GM12878 (cell line): ENCODE results near the gene SH3BP5. TPM values are rescaled to one million over a fixed set of nuclear protein-coding genes. Genes with fewer than 3 reads are reported as not detected.

ENCODE experiments used
- EGR1 ChIP-seq, 2 experiments: IDR thresholded peaks; 1 replicate in 1 of 2; 2 replicates in 1 of 2; pipeline ENCODE4 v1.6.1; 2011 to 2012; ENCODE audit warnings: low read depth in 2 of 2, low read length in 2 of 2, borderline replicate concordance in 1 of 2, mild to moderate bottlenecking in 1 of 2, moderate library complexity in 1 of 2
- ETV6 ChIP-seq, 2 experiments: fragments of 450-650 bp in 1 of 2; IDR thresholded peaks in 1 of 2; conservative IDR thresholded peaks in 1 of 2; 2 replicates each; pipeline ENCODE4 v1.6.1; 2014; ENCODE audit warnings: antibody characterized with exemption in 1 of 2, borderline replicate concordance in 1 of 2, low read depth in 1 of 2, mild to moderate bottlenecking in 1 of 2, moderate library complexity in 1 of 2
- GABPA ChIP-seq: IDR thresholded peaks from 2 replicates; pipeline ENCODE4 v1.6.1; 2014; ENCODE audit warnings: antibody characterized with exemption, low read depth, mild to moderate bottlenecking, inconsistent platforms
- IKZF2 ChIP-seq, 2 experiments: fragments of 450-650 bp; IDR thresholded peaks; 2 replicates each; pipeline ENCODE4 v1.6.1; 2017; ENCODE audit warnings: mild to moderate bottlenecking in 2 of 2, moderate library complexity in 2 of 2
- JUNB ChIP-seq: IDR thresholded peaks from 2 replicates; pipeline ENCODE4 v1.6.1; 2016; ENCODE audit warnings: antibody characterized with exemption, mild to moderate bottlenecking
- SMAD5 ChIP-seq: IDR thresholded peaks from 2 replicates; pipeline ENCODE4 v1.6.1; 2016; ENCODE audit warnings: antibody characterized with exemption, low read depth
- ZNF24 ChIP-seq: fragments of 450-650 bp; IDR thresholded peaks from 2 replicates; pipeline ENCODE4 v1.6.1; 2017; ENCODE audit warnings: antibody characterized with exemption, mild to moderate bottlenecking
- ZNF274 ChIP-seq: IDR thresholded peaks from one replicate; pipeline ENCODE4 v1.8.0; 2011; ENCODE audit not compliant: insufficient read length, insufficient read depth
- polyA plus RNA-seq, 11 experiments: library from polyadenylated mRNA; depleted of rRNA in 4 of 11; unstranded in 6 of 11; stranded (reverse) in 5 of 11; fragments of >200 nt; fragmentation: Nextera tagmentation in 4 of 11; fragmentation: Illumina TruSeq in 1 of 11; extraction: Ambion mirVana in 4 of 11; extraction: Trizol in 1 of 11; gene quantifications; 1 replicate in 1 of 11; 2 replicates in 10 of 11; pipeline versions ENCODE4 v1.2.1 to v1.2.3, GENCODE V29; 2011 to 2016; ENCODE audit warnings: inconsistent platforms in 2 of 11, missing spikeins in 2 of 11, low read depth in 1 of 11
- total RNA-seq, 4 experiments: library from RNA; depleted of rRNA in 3 of 4; stranded (reverse); fragments of >200 nt in 3 of 4; fragmentation: Illumina TruSeq in 1 of 4; extraction: Trizol in 1 of 4; gene quantifications; 2 replicates each; pipeline versions ENCODE4 v1.2.1 to v1.2.3, GENCODE V29; 2013 to 2021
- TF ChIP-seq, protein P1 (sequence below): fragments of 450-650 bp; conservative IDR thresholded peaks from 2 replicates; pipeline ENCODE4 v1.6.1; 2017; ENCODE audit warnings: mild to moderate bottlenecking, moderate library complexity
- TF ChIP-seq, protein P2 (sequence below): fragments of 450-650 bp; IDR thresholded peaks from 2 replicates; pipeline ENCODE4 v1.6.1; 2018; ENCODE audit warnings: mild to moderate bottlenecking, low read depth, moderate library complexity; ENCODE audit not compliant: partially characterized antibody
- TF ChIP-seq, protein P3 (sequence below): IDR thresholded peaks from 2 replicates; pipeline ENCODE4 v1.6.1; 2012; ENCODE audit warnings: low read depth, low read length, improper control_type of control experiment

SH3BP5 gene
- total and polyA plus RNA-seq, 10 of the 15 experiments (the other 5 are each of a cell fraction or from before 2014, with no cell fraction given), result 14.9 to 87.5 (median 43.7) TPM

DNA sequence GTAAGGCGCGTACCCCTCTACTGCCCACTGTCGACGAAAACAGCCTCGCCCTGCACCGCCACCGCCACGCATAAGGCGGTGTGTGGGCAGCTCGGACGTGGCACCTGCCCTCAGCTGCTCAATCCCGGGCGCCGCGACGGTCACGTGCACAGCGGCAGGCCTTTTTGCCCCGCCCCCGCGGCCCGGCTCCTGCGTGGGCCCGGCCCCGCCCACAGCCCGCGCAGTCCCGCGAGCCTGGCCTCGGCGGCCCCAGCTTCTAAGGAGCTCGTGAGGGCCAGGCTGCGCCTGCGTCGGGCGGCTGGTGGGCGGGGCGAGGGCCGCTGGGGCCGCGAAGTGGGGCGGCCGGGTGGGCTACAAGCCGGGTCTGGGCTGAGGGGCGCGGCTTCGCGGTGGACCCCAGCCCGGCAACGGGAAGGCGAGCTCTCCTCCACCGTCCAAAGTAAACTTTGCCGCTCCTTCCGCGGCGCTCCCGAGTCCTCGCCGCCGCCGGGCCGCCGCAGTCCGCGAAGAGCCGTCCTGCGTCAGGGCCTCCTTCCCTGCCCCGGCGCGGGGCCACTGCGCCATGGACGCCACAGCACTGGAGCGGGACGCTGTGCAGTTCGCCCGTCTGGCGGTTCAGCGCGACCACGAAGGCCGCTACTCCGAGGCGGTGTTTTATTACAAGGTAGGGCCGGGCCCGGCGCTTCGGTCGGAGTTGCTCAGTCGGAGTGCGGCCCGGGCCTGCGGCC, 126.3 kb downstream of the SH3BP5 start, which contains the start of gene CAPN7 (continued):
- TF ChIP-seq, protein P1, sequence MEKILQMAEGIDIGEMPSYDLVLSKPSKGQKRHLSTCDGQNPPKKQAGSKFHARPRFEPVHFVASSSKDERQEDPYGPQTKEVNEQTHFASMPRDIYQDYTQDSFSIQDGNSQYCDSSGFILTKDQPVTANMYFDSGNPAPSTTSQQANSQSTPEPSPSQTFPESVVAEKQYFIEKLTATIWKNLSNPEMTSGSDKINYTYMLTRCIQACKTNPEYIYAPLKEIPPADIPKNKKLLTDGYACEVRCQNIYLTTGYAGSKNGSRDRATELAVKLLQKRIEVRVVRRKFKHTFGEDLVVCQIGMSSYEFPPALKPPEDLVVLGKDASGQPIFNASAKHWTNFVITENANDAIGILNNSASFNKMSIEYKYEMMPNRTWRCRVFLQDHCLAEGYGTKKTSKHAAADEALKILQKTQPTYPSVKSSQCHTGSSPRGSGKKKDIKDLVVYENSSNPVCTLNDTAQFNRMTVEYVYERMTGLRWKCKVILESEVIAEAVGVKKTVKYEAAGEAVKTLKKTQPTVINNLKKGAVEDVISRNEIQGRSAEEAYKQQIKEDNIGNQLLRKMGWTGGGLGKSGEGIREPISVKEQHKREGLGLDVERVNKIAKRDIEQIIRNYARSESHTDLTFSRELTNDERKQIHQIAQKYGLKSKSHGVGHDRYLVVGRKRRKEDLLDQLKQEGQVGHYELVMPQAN, result peak; percentile 76; the same call in 1 of the 2 replicates
- TF ChIP-seq GABPA, result no peak
- no peak for TF ChIP-seq SMAD5
- 0 out of 4 replicates have a peak, but pooled peaks of 1 of the 2 experiments have one; percentile 39 for TF ChIP-seq ETV6 (conservative IDR thresholded peaks at IDR 0.05 in 1 of 2, IDR thresholded peaks at IDR 0.05 in 1 of 2; ENCODE audit: borderline replicate concordance in 1 of 2, low read depth in 1 of 2)
- no peak for TF ChIP-seq JUNB
- TF ChIP-seq, protein P2, sequence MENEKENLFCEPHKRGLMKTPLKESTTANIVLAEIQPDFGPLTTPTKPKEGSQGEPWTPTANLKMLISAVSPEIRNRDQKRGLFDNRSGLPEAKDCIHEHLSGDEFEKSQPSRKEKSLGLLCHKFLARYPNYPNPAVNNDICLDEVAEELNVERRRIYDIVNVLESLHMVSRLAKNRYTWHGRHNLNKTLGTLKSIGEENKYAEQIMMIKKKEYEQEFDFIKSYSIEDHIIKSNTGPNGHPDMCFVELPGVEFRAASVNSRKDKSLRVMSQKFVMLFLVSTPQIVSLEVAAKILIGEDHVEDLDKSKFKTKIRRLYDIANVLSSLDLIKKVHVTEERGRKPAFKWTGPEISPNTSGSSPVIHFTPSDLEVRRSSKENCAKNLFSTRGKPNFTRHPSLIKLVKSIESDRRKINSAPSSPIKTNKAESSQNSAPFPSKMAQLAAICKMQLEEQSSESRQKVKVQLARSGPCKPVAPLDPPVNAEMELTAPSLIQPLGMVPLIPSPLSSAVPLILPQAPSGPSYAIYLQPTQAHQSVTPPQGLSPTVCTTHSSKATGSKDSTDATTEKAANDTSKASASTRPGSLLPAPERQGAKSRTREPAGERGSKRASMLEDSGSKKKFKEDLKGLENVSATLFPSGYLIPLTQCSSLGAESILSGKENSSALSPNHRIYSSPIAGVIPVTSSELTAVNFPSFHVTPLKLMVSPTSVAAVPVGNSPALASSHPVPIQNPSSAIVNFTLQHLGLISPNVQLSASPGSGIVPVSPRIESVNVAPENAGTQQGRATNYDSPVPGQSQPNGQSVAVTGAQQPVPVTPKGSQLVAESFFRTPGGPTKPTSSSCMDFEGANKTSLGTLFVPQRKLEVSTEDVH, result no peak
- TF ChIP-seq, protein P3, sequence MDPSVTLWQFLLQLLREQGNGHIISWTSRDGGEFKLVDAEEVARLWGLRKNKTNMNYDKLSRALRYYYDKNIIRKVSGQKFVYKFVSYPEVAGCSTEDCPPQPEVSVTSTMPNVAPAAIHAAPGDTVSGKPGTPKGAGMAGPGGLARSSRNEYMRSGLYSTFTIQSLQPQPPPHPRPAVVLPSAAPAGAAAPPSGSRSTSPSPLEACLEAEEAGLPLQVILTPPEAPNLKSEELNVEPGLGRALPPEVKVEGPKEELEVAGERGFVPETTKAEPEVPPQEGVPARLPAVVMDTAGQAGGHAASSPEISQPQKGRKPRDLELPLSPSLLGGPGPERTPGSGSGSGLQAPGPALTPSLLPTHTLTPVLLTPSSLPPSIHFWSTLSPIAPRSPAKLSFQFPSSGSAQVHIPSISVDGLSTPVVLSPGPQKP, result 0 out of 2 replicates have a peak, but pooled peaks have one; percentile 15
- no peak for TF ChIP-seq ZNF274
- TF ChIP-seq EGR1 (IDR thresholded peaks at IDR 0.05; ENCODE audit: borderline replicate concordance in 1 of 2, low read depth in 2 of 2, low read length in 2 of 2), result peak in 1 of 2 experiments; percentile 96; a peak in 2 of 3 replicates
- TF ChIP-seq ZNF24, result no peak
- peak in 1 of 2 experiments; percentile 5; a peak in 1 of 4 replicates for TF ChIP-seq IKZF2 (IDR thresholded peaks at IDR 0.05)
